Hypothalamus (tissue), 51 donors: ENCODE data around the gene CDK18.
"Not testable (repeated sequence)": the region's sequence is repeated elsewhere in the genome, so short reads cannot be mapped to it uniquely, and the experiment has no call there.

ENCODE experiments used
- DNase-seq, 51 donors: peaks; one replicate each; lab custom pipeline; 2025; lab: John Stamatoyannopoulos, UW

The CDK18 gene

GRCh38 chr1:205480349-205480985 lies 24.0 kb upstream of the CDK18 start:
- DNase-seq: no peak

DNA sequence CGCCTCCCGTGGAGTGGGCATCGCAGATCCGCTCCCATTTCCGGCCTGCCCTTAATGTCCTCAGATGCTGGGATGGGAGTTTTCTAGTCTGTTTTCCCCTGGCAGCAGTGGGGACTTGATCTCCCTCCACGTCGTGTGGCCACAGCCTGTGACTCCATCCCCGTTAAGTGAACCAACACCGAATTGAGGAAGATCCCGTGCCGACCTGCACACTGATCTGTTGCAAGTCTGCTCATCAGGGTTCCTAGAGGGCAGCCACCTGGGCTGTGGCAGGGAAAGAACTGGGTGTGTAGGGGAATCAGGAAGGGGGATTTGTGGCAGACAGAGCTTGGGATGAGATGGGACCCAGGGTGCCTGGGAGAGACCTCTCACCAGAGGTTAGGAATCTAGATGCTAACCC lies 23.3 kb upstream of the CDK18 start:
- DNase-seq: no peak

GRCh38 chr1:205481629-205482151 lies 22.8 kb upstream of the CDK18 start:
- DNase-seq: no peak

DNA sequence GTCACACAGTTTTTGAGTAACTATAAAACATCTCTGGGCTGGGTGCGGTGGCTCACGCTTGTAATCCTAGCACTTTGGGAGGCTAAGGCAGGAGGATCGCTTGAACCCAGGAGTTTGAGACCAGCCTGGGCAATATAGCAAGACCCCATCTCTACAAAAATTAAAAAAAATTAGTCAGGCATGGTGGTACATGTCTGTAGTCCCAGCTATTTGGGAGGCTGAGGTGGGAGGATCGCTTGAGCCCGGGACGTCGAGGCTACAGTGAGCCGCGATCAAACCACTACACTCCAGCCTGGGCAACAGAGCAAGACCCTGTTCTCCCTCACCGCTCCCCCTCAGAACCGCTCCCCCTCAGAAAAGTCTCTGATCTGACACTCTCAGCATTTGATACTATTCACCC lies 21.9 kb upstream of the CDK18 start:
- DNase-seq: not testable (repeated sequence)

- DNase-seq: no peak
Measured at GRCh38 chr1:205483372-205483771, 21.1 kb upstream of the CDK18 start.

DNA sequence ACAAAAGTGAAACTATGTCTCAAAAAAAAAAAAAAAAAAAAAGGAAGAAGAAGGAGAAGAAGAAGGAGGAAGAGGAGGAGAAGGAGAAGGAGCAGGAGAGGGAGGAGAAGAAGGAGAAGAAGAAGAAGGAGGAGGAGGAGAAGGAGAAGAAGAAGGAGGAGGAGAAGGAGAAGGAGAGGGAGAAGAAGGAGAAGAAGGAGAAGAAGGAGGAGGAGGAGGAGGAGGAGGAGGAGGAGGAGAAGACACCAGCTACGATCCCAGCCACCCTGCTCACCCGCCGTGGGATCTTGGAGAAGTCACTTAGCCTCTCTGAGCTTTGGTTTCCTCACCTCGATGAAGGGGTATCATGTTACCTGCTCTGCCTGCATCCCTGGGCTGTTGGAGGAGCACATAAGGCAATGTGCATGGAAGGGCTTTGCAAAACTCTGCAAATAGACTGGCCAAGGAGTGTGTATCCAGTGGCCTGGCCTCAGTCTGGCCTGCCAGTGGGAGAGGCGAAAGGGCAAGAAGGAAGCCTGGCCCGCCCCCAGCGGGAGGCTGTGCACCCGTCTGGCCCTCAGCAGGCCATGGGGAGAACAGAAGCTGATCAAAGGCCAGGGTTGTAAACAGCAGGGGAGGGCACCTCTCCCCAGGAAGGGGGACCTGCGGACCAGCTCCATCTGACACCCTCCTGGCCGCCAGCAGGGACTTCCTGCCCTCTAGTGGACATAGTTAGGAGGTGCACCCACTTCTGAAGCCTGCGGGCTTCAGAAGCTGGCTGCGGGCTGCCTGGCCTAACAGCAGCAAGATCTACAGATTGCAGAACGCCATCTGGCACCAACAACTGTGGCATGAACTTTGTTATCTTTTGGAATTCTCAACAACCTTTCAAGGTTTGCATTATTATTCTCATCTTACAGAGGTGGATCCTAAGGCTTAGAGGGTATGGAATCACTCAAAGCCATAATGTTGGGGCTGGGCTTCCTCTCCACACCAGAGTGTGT lies 19.2 kb upstream of the CDK18 start:
- DNase-seq: peak in 38 of 51 donors; percentile 13 to 76 (median 54)

DNA sequence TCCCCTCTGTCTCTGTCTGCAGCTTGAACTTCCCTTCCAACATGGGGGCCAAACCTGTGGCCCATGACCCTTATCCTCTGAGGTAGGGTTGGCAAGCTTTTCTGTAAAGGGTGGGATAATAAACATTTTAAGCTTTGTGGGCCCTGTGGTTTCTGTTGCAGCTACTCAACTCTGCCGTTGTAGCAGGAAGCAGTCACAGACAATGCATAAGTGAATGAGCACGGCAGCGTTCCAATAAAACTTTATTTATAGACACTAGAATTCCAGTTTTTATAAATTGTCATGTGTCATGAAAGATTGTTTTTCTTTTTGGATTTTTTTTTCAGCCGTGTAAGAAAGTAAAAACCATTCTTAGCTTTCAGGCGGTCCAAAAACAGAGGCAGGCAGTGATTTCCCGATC lies 18.2 kb upstream of the CDK18 start:
- DNase-seq: no peak

DNA sequence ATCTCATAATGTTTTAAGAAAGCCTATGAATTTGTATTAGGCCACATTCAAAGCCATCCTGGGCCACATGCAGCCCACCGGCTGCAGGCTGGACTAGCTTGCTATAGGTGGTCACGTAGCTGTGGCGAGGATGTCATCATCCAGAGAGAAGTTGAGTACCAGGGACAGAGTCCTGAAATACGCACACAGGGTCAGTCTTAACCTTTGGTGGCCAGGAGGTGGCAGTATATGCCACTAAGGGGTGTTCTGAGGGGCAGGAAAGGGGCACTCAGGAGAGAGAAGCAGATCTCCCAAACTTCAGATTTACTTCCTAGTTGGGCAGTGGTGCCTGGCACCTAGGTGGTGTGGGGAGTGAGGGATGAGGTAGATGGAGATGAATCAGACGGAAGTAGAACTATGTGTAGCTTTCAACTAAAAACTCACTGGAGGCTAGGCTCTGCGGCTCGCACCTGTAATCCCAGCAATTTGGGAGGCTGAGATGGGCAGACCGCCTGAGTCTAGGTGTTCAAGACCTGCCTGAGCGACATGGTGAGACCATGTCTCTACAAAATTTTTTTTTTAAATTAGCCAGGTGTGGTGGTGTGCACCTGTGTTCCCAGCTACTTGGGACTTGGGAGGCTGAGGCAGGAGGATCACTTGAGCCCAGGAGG lies 16.3 kb upstream of the CDK18 start:
- DNase-seq: peak in 29 of 51 donors; percentile 9 to 74 (median 37)

GRCh38 chr1:205491794-205492193 lies 12.7 kb upstream of the CDK18 start:
- DNase-seq: no peak

- no peak for DNase-seq
Measured at GRCh38 chr1:205492201-205492667, 12.2 kb upstream of the CDK18 start.

- DNase-seq: no peak
Measured at GRCh38 chr1:205492774-205493173, 11.7 kb upstream of the CDK18 start.

DNA sequence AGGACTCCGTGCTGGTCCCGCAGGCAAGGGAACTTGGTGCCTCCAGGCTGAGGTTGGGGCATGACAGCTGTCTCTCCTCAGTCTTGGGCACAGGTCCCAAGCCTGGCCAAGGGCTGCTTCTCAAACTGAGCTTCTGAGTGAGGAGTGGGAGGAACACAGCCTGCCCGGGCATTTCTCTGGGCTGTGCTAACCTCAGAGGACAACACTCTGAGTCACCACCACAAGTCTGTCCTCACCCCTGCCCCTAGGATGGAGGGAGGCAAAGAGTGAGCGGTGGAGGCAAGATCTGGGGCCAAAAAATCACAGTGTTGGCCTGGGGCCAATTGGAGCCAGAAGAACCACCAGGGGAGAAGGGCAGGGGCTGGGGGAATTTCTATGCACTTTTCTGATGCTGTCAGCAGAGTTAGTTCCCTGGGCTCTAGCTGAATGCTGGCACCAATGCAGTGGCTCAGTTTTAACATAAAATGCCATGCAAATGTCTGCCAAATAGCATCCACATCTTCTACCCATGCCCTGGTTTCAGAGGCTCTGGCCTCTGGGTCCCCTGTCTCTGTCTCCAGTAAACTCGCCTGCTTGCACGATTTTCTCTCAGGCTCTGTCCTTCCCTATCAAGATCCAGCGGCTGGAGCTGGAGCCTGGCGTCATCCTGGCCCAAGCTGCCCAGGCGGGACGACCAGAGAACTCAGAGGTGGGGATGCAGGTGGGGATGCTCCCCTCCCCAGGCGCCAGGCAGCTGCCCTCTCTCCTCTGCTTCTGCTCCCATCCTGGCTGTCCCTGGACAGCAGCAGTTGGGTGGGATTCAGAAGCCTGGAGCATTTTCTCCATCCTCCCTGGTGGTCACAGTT lies 11.0 kb upstream of the CDK18 start:
- DNase-seq: peak in 6 of 51 donors; percentile 25 to 53 (median 42)

GRCh38 chr1:205494115-205494514 lies 10.4 kb upstream of the CDK18 start:
- peak in 3 of 51 donors; percentile 23 to 36 (median 24) for DNase-seq

- DNase-seq: peak in 3 of 51 donors; percentile 15 to 43 (median 43)
Measured at GRCh38 chr1:205495237-205495823, 9.1 kb upstream of the CDK18 start.

DNA sequence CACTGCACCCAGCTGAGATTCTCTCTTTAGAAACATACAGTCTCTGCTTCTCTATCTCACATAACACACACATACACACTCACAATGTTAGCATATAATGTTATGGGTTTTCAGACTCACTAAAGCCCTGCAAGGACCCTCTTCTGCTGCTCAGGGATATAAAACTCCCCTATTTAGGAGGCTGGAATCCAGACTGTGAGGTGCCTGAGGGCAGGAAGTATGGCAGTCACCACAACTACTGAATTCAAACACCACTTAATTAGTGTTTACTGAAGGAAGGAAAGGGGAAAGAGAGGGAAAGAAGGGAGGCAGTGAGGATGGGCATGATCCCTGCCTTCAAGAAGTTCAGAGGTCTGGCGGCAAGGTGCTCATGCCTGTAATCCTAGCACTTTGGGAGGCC lies 7.8 kb upstream of the CDK18 start:
- no peak for DNase-seq

- no peak for DNase-seq
Measured at GRCh38 chr1:205497351-205497750, 7.1 kb upstream of the CDK18 start.

DNA sequence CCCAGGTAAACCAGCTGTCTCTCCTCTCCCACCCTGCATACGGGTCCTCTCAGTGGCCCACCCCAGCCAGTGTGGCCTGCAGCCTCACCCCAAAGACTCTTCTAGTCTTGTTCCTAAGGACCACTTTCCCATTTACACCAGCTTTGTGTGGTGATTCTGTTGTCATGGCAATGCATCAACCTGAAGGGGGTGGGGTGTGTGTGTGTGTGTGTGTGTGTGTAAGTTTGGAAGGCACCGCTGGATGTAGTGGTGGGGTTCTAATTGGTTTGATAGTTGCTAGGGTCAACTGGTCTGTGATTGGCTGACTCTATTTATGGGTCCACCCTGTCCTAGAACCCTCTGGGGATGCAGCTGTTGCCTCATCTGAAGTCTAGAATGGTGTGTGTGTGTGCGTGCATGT lies 4.7 kb upstream of the CDK18 start:
- DNase-seq: no peak

GRCh38 chr1:205500240-205501233 lies 3.9 kb upstream of the CDK18 start:
- peak in 1 of 51 donors; percentile 44 for DNase-seq
